Measurements from ENCODE around the gene RUFY4. TPM values are rescaled to one million over a fixed set of nuclear protein-coding genes. Genes with fewer than 3 reads are reported as not detected.
A peak's percentile ranks its signal among the peaks of the same experiment; 100 is the strongest.

Gene RUFY4
- total RNA-seq, 2 donors from 2014 or later: 0.12 TPM; not detected in 1

- H3K36me3 ChIP-seq: no peaks in the 10 kb centered on the region
- no peak for TF ChIP-seq CTCF (IDR thresholded peaks at IDR 0.05)
- no peak overlapping the region for H3K4me3 ChIP-seq
- H3K9me3 ChIP-seq: no peaks in the 10 kb centered on the region
- H3K27ac ChIP-seq: no peak overlapping the region
- H3K4me1 ChIP-seq: peaks cover 0 to 63% of the 10 kb centered on the region in 2 donors
- no peaks in the 10 kb centered on the region for H3K27me3 ChIP-seq
- peak; percentile 54 for DNase-seq (ENCODE audit: low spot score)
Observed at GRCh38 chr2:218026244-218026643, 42.8 kb upstream of the RUFY4 start.

- TF ChIP-seq CTCF (IDR thresholded peaks at IDR 0.05): no peak
- DNase-seq (ENCODE audit: low spot score): peak; percentile 58
- Histone ChIP-seq H3K27me3 (no peaks in the 10 kb centered on the region), H3K36me3 (no peaks in the 10 kb centered on the region), H3K27ac (no peak overlapping the region), H3K4me1 (peaks cover 0 to 61% of the 10 kb centered on the region in 2 donors), H3K4me3 (no peak overlapping the region), H3K9me3 (no peaks in the 10 kb centered on the region)
Observed at GRCh38 chr2:218026676-218027425, 42.2 kb upstream of the RUFY4 start.

GRCh38 chr2:218027426-218028188 lies 41.4 kb upstream of the RUFY4 start:
- Histone ChIP-seq H3K4me1 (peaks cover 0 to 57% of the 10 kb centered on the region in 2 donors), H3K27ac (no peak overlapping the region), H3K36me3 (no peaks in the 10 kb centered on the region), H3K9me3 (no peaks in the 10 kb centered on the region), H3K27me3 (no peaks in the 10 kb centered on the region), H3K4me3 (no peak overlapping the region)
- no peak for TF ChIP-seq CTCF (IDR thresholded peaks at IDR 0.05)
- DNase-seq (ENCODE audit: low spot score): peak; percentile 52

GRCh38 chr2:218028189-218028495 lies 40.9 kb upstream of the RUFY4 start:
- peaks cover 0 to 53% of the 10 kb centered on the region in 2 donors for H3K4me1 ChIP-seq
- H3K27ac ChIP-seq: no peak overlapping the region
- H3K4me3 ChIP-seq: no peak overlapping the region
- TF ChIP-seq CTCF (IDR thresholded peaks at IDR 0.05): no peak
- H3K27me3 ChIP-seq: no peaks in the 10 kb centered on the region
- no peak for DNase-seq (ENCODE audit: low spot score)
- no peaks in the 10 kb centered on the region for H3K36me3 ChIP-seq
- H3K9me3 ChIP-seq: no peaks in the 10 kb centered on the region

GRCh38 chr2:218028562-218029348 lies 40.3 kb upstream of the RUFY4 start:
- no peak overlapping the region for H3K4me3 ChIP-seq
- H3K4me1 ChIP-seq: peaks cover 0 to 52% of the 10 kb centered on the region in 2 donors
- H3K27ac ChIP-seq: peak overlapping the region in 1 of 2 donors; percentile 21
- peak; percentile 55 for DNase-seq (ENCODE audit: low spot score)
- H3K9me3 ChIP-seq: no peaks in the 10 kb centered on the region
- no peaks in the 10 kb centered on the region for H3K36me3 ChIP-seq
- TF ChIP-seq CTCF (IDR thresholded peaks at IDR 0.05): no peak
- no peaks in the 10 kb centered on the region for H3K27me3 ChIP-seq
